ENCODE data around the gene NKX2-8. TPM values are rescaled to one million over a fixed set of nuclear protein-coding genes. Genes with fewer than 3 reads are reported as not detected.

The NKX2-8 gene
- total RNA-seq = not detected in 2 replicates

DNA sequence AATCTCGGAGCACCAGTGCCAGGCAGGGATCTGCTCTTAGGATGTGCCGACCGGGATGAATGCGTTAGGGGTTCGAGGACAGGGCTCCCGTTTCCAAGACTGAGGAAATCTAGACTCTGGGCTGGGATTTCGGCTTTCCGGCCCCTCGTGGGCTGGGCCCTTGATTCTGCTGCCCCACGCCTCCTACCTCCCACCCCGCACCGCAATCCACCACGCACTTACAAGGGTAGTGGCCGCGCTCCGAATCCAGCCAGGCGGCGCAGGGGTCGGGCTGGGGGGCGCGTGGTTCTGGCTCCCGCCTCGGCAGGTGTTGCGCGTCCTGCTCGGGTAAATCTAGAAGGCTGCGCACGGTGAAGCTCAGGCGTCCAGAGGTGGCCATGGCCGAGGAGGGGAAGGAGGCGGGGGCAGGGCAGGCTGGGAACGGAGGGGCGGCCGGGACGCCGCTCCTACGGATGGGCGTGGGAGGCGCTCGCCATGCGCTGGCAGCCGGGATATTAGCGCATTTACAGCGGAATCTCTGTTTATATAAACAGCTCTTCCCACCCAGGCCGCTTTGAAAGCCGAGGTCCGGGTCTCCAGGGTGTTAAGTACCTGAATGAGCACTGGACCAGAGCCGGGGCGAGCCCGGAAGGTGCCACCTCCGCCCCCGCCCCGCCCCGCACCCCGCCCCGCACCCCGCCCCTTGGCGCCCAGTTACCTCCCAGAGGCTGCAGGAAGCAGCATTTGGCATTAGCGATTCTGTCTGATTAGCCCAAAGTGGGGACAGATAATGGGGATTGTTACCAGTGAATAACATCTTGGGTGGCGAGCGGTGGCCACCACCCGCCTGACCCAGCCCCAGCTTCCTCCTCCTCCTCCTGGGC lies at the start of gene NKX2-8:
Gene NKX2-8, minus strand, starts transcription at position 604 of the 863 bp plus-strand sequence. Its CDS starts 225 bp downstream, at position 379.

Other genes starting within 250 kb of the NKX2-8 start
- not detected in 2 replicates for gene NKX2-1, start 62.4 kb downstream of the NKX2-8 start, total RNA-seq
- not detected in 2 replicates for gene PAX9, start 79.2 kb upstream of the NKX2-8 start, total RNA-seq